Amygdala (tissue), 56 donors: ENCODE results near the gene SUCLA2.

Source experiments
- DNase-seq, 56 donors: peaks; one replicate each; lab custom pipeline; 2025; lab: John Stamatoyannopoulos, UW

The SUCLA2 gene

GRCh38 chr13:47904891-47905290 is 96.2 kb downstream of the SUCLA2 start:
- DNase-seq: no peak

GRCh38 chr13:47904241-47904640 is 96.8 kb downstream of the SUCLA2 start:
- DNase-seq: no peak

- no peak for DNase-seq
These were observed 97.2 kb downstream of the SUCLA2 start for GRCh38 chr13:47903836-47904235.

- DNase-seq: no peak
These were observed 99.6 kb downstream of the SUCLA2 start for GRCh38 chr13:47901441-47901840.

GRCh38 chr13:47898080-47898479 is 103.0 kb downstream of the SUCLA2 start:
- DNase-seq: no peak

GRCh38 chr13:47897411-47898050 is 103.5 kb downstream of the SUCLA2 start:
- DNase-seq: peak in 4 of 56 donors; percentile 8 to 14 (median 11)

- no peak for DNase-seq
These were observed 104.5 kb downstream of the SUCLA2 start for GRCh38 chr13:47896546-47896945.

- no peak for DNase-seq
These were observed 105.0 kb downstream of the SUCLA2 start for GRCh38 chr13:47896111-47896510.

GRCh38 chr13:47893527-47893926 is 107.5 kb downstream of the SUCLA2 start:
- no peak for DNase-seq
